HepG2 (cell line): ENCODE data around the gene HPD. TPM values are rescaled to one million over a fixed set of nuclear protein-coding genes. Genes with fewer than 3 reads are reported as not detected.
A peak's percentile ranks its signal among the peaks of the same experiment; 100 is the strongest.
"Not testable (repeated sequence)": the region's sequence is repeated elsewhere in the genome, so short reads cannot be mapped to it uniquely, and the experiment has no call there.

ENCODE experiments used
- ATAC-seq: fragments of 200-7000 bp; cut with Tn5 transposase; 3 replicates; pipeline ENCODE4 v1.9.1; 2020; ENCODE audit warnings: mild to moderate bottlenecking, moderate library complexity
- BruUV-seq: library from RNA; stranded (reverse); fragments of 400-500 nt; replicated peaks from 2 replicates; lab custom pipeline; 2021; lab: Mats Ljungman, UMichigan
- CTCF ChIA-PET: fragments of 300-600 bp; formaldehyde crosslinking; extraction: SDS; loops from one replicate; lab custom pipeline; 2021; ENCODE audit warnings: low total read pairs, inconsistent platforms, low intra/inter-chr PET ratio; lab: Yijun Ruan, JAX
- POLR2A ChIA-PET: fragments of 350-600 bp; sonication (Branson Sonifier 250); formaldehyde crosslinking; loops from one replicate; lab custom pipeline; 2020; ENCODE audit warnings: antibody characterized with exemption, inconsistent platforms; lab: Yijun Ruan, JAX
- DNase-seq: peaks from one replicate; pipeline ENCODE4 v3.0.0-alpha.2; 2015; ENCODE audit warnings: low spot score
- FAIRE-seq: peaks from 3 replicates; lab custom pipeline; 2011; peaks lifted over from hg19 to GRCh38; lab: Jason Lieb, UNC
- H2AFZ ChIP-seq: one replicate; pipeline ENCODE4 v1.6.1; 2011; ENCODE audit warnings: low read length, inconsistent platforms
- H3K27ac ChIP-seq: fragments of 300-600 bp; 3 replicates; pipeline ENCODE4 v1.8.0; 2011; ENCODE audit warnings: mixed run types, mild to moderate bottlenecking, mixed read lengths, low read length, inconsistent platforms; ENCODE audit not compliant: insufficient read depth; ENCODE audit errors: extremely low read length
- H3K27me3 ChIP-seq, 2 experiments: fragments of 200-600 bp in 1 of 2; 2 replicates in 1 of 2; 3 replicates in 1 of 2; pipeline versions ENCODE4 v1.6.0 to v1.8.0; 2011; ENCODE audit warnings: low read length in 2 of 2, mild to moderate bottlenecking in 2 of 2, moderate library complexity in 2 of 2, inconsistent platforms in 1 of 2; ENCODE audit not compliant: insufficient read depth in 2 of 2, control insufficient read depth in 1 of 2
- H3K36me3 ChIP-seq, 2 experiments: fragments of 200-600 bp in 1 of 2; replicated peaks in 1 of 2; 2 replicates in 1 of 2; 3 replicates in 1 of 2; pipeline versions ENCODE4 v1.5.1 to v1.8.0; 2011; ENCODE audit warnings: low read length in 2 of 2, inconsistent platforms in 1 of 2; ENCODE audit not compliant: insufficient read depth in 2 of 2, control insufficient read depth in 1 of 2
- H3K4me1 ChIP-seq: 2 replicates; pipeline ENCODE4 v1.5.1; 2012; ENCODE audit warnings: low read length, inconsistent platforms; ENCODE audit not compliant: insufficient read depth
- H3K4me2 ChIP-seq: 2 replicates; pipeline ENCODE4 v1.6.0; 2011; ENCODE audit warnings: low read depth, low read length, inconsistent platforms
- H3K4me3 ChIP-seq, 3 experiments: fragments of 200-600 bp in 1 of 3; sonication (generic), shearing (Covaris generic) in 1 of 3; replicated peaks in 1 of 3; 2 replicates each; pipeline ENCODE4 v1.5.1; 2011 to 2016; ENCODE audit warnings: low read length in 3 of 3, inconsistent platforms in 2 of 3, low read depth in 2 of 3, mild to moderate bottlenecking in 2 of 3, control low read depth in 1 of 3, mixed read lengths in 1 of 3; ENCODE audit not compliant: insufficient read depth in 1 of 3
- H3K79me2 ChIP-seq: one replicate; pipeline ENCODE4 v1.6.1; 2011; ENCODE audit warnings: low read length, inconsistent platforms; ENCODE audit not compliant: insufficient read depth
- H3K9ac ChIP-seq: 2 replicates; pipeline ENCODE4 v1.6.0; 2011; ENCODE audit warnings: mild to moderate bottlenecking, low read depth, low read length, inconsistent platforms; ENCODE audit not compliant: insufficient read depth
- H3K9me3 ChIP-seq: 2 replicates; pipeline ENCODE4 v1.5.1; 2012; ENCODE audit warnings: mild to moderate bottlenecking, low read length
- H4K20me1 ChIP-seq: 2 replicates; pipeline ENCODE4 v1.6.0; 2011; ENCODE audit warnings: inconsistent platforms, mild to moderate bottlenecking, low read length, moderate library complexity; ENCODE audit not compliant: insufficient read depth
- ATF6 ChIP-seq: sonication (generic); formaldehyde crosslinking; conservative IDR thresholded peaks from 2 replicates; pipeline ENCODE4 v1.4.0; 2020; ENCODE audit warnings: missing genetic modification reagents
- CEBPB ChIP-seq: IDR thresholded peaks from 2 replicates; pipeline ENCODE4 v1.6.1; 2011; ENCODE audit warnings: low read depth, low read length, improper control_type of control experiment, borderline replicate concordance
- HNF4A ChIP-seq: sonication (generic); formaldehyde crosslinking; IDR thresholded peaks from 2 replicates; pipeline ENCODE4 v1.4.0; 2020; ENCODE audit warnings: missing genetic modification reagents
- PATZ1 ChIP-seq: sonication (generic); formaldehyde crosslinking; IDR thresholded peaks from 2 replicates; pipeline ENCODE4 v1.4.0; 2020; ENCODE audit warnings: missing genetic modification reagents
- SIX1 ChIP-seq: sonication (generic); formaldehyde crosslinking; IDR thresholded peaks from 2 replicates; pipeline ENCODE4 v1.4.0; 2020; ENCODE audit warnings: missing genetic modification reagents, borderline replicate concordance
- ZBTB25 ChIP-seq: IDR thresholded peaks from 2 replicates; pipeline ENCODE4 v1.6.1; 2018; ENCODE audit warnings: missing genetic modification reagents
- ZFP36L1 ChIP-seq: sonication (generic); formaldehyde crosslinking; IDR thresholded peaks from 2 replicates; pipeline ENCODE4 v1.8.0; 2022; ENCODE audit warnings: mild to moderate bottlenecking, missing genetic modification reagents, moderate library complexity
- ZNF263 ChIP-seq: sonication (generic); formaldehyde crosslinking; IDR thresholded peaks from 2 replicates; pipeline ENCODE4 v1.4.0; 2020; ENCODE audit warnings: missing genetic modification reagents
- ZNF788 ChIP-seq: sonication (generic); formaldehyde crosslinking; IDR thresholded peaks from 2 replicates; pipeline ENCODE4 v1.5.0; 2020; ENCODE audit warnings: mild to moderate bottlenecking, missing genetic modification reagents, borderline replicate concordance
- ZSCAN29 ChIP-seq: sonication (generic); formaldehyde crosslinking; conservative IDR thresholded peaks from 2 replicates; pipeline ENCODE4 v1.4.0; 2020; ENCODE audit warnings: mild to moderate bottlenecking, missing genetic modification reagents
- WGBS: methylation state at CpG from one replicate; pipeline ENCODE4 v1.1.6; 2017; ENCODE audit warnings: low lambda C conversion rate; 5-methylcytosine and 5-hydroxymethylcytosine counted together
- in situ Hi-C: cut with HindIII; loops from 2 replicates; pipeline ENCODE4 v1.10.0; 2017; ENCODE audit warnings: low pct_unique_long_range_greater_than_20kb; ENCODE audit not compliant: extremely low pct_ligation_motif_present
- intact Hi-C: fragments of 100-400 bp; cut with micrococcal nuclease; formaldehyde crosslinking; loops from one replicate; pipeline ENCODE4 v1.10.0; 2022; ENCODE audit not compliant: unreplicated experiment
- polyA plus RNA-seq, 8 experiments: library from polyadenylated mRNA; depleted of rRNA in 3 of 8; stranded (reverse) in 7 of 8; unstranded in 1 of 8; fragments of >200 nt; fragmentation: Illumina TruSeq in 4 of 8; extraction: Trizol in 4 of 8; gene quantifications; 2 replicates each; pipeline versions ENCODE4 v1.2.1 to v1.2.3, GENCODE V29; 2011 to 2016; ENCODE audit warnings: low read depth in 4 of 8, missing spikeins in 1 of 8, mixed read lengths in 1 of 8; ENCODE audit not compliant: insufficient read depth in 1 of 8
- total RNA-seq, 5 experiments: library from RNA; depleted of rRNA; stranded (reverse); fragments of >200 nt; fragmentation: Illumina TruSeq; extraction: Trizol; gene quantifications; 2 replicates each; pipeline ENCODE4 v1.2.3, GENCODE V29; 2016; ENCODE audit warnings: low read depth in 1 of 5
- TF ChIP-seq, protein P1 (sequence below): sonication (generic); formaldehyde crosslinking; IDR thresholded peaks from 2 replicates; pipeline ENCODE4 v1.5.0; 2020; ENCODE audit warnings: mild to moderate bottlenecking, missing genetic modification reagents

The HPD gene
- total and polyA plus RNA-seq, 2 of the 13 experiments (the other 11 are each of a cell fraction or from before 2014, with no cell fraction given) = 120 to 195 TPM

DNA sequence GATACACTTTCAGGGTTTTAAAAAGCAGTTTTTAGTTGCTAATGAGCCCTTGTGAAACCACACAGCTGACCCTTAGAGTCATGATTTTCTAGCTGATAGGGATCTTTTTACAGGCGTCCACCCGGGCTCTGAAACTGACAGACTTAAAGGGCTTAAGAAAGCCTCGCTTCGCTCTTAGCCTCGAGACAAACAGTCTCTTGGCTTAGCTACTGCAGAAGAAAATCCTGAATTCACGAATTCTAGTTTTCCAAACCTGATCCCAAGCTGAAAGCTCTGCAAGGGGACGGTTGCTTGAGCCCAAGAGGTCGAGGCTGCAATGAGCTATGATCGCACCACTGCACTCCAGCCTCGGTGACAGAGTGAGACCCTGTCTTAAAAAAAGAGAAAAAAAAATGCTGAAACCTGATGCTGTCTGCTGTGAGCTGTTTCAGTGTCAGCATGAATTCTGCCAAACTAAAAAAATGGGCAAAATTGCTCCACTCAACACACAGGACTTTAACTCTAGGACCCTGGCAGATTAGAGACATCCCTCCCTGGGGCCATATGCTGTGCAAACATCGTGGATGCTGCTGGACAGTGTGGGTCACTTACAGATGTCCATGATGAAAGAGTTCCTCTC, 3.1 kb upstream of the HPD start (continued):
- TF ChIP-seq ZSCAN29 (CRISPR knock-in tag) (no peak), ATF6 (no peak), CEBPB (no peak), PATZ1 (CRISPR knock-in tag) (0 out of 2 replicates have a peak, but pooled peaks have one; percentile 16), ZNF263 (CRISPR knock-in tag) (no peak), HNF4A (CRISPR knock-in tag) (0 out of 2 replicates have a peak, but pooled peaks have one; percentile 19), SIX1 (peak; percentile 35; the same call in 1 of the 2 replicates), ZNF788 (CRISPR knock-in tag) (no peak)

DNA sequence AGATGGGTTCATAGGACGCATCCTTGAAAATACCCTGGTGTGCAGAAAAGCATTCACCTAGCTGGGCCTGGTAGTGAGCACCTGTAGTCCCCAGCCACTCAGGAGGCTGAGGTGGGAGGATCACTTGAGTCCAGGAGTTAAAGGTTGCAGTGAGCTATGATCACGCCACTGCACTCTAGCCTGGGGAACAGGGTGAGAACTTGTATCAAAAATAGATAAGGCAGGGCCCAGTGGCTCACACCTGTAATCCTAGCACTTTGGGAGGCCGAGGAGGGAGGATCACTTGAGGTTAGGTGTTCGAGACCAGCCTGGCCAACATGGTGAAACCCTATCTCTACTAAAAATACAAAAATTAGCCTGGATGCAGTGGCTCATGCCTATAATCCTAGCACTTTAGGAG, 2.0 kb upstream of the HPD start:
- POLR2A ChIA-PET = interaction anchor here (1.3 to 6.4 kb wide), 4 partner anchors 16 to 65 kb away, joined by 5 to 52 read pairs (median 32); partner anchors contain the start of genes PSMD9 and SETD1B
- not testable (repeated sequence) for BruUV-seq
- peak overlapping the region; percentile 98 for H3K4me2 ChIP-seq
- peak; percentile 49; the same call in 1 of the 2 replicates for TF ChIP-seq ZNF263 (CRISPR knock-in tag)
- TF ChIP-seq ZBTB25 (CRISPR knock-in tag) = 0 out of 2 replicates have a peak, but pooled peaks have one; percentile 12
- TF ChIP-seq ZFP36L1 (CRISPR knock-in tag) = 0 out of 2 replicates have a peak, but pooled peaks have one; percentile 42
- TF ChIP-seq, protein P1, sequence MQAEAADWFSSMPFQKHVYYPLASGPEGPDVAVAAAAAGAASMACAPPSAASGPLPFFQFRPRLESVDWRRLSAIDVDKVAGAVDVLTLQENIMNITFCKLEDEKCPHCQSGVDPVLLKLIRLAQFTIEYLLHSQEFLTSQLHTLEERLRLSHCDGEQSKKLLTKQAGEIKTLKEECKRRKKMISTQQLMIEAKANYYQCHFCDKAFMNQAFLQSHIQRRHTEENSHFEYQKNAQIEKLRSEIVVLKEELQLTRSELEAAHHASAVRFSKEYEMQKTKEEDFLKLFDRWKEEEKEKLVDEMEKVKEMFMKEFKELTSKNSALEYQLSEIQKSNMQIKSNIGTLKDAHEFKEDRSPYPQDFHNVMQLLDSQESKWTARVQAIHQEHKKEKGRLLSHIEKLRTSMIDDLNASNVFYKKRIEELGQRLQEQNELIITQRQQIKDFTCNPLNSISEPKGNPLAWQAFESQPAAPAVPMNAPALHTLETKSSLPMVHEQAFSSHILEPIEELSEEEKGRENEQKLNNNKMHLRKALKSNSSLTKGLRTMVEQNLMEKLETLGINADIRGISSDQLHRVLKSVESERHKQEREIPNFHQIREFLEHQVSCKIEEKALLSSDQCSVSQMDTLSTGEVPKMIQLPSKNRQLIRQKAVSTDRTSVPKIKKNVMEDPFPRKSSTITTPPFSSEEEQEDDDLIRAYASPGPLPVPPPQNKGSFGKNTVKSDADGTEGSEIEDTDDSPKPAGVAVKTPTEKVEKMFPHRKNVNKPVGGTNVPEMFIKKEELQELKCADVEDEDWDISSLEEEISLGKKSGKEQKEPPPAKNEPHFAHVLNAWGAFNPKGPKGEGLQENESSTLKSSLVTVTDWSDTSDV = 0 out of 2 replicates have a peak, but pooled peaks have one; percentile 36

More for the DNA sequence above, 2.0 kb upstream of the HPD start:
- H3K79me2 ChIP-seq, H3K9me3 ChIP-seq, H2AFZ ChIP-seq, H3K27me3 ChIP-seq, H4K20me1 ChIP-seq, FAIRE-seq, DNase-seq, in situ Hi-C loops, ATAC-seq, CTCF ChIA-PET, H3K36me3 ChIP-seq, intact Hi-C loops: not testable (repeated sequence)
- H3K9ac ChIP-seq = peak overlapping the region; percentile 93; the same call in 1 of the 2 replicates
- peaks cover 76% of the 10 kb centered on the region for H3K4me1 ChIP-seq
- H3K27ac ChIP-seq = peak overlapping the region; percentile 100
- peak overlapping the region in 1 of 3 experiments; percentile 78; a peak in 1 of 6 replicates for H3K4me3 ChIP-seq
- WGBS = 84% methylated on average over 3 of the region's 4 CpGs
